ENCODE measurements around the gene CSNK1G3. TPM values are rescaled to one million over a fixed set of nuclear protein-coding genes. Genes with fewer than 3 reads are reported as not detected.

The CSNK1G3 gene
- total RNA-seq, 1 donor from 2014 or later: 42.0 TPM

GRCh38 chr5:123665822-123666371 lies 153.9 kb downstream of the CSNK1G3 start:
- no peaks in the 10 kb centered on the region for H3K27me3 ChIP-seq
- H3K4me3 ChIP-seq: no peak overlapping the region
- H3K27ac ChIP-seq: no peak overlapping the region
- ATAC-seq (no peak), DNase-seq (no peak)
- intact Hi-C loops (cut with DNase I): no loop called here
- TF ChIP-seq CTCF (IDR thresholded peaks at IDR 0.05): no peak
- H3K9me3 ChIP-seq: peaks cover 8% of the 10 kb centered on the region
- H3K36me3 ChIP-seq: no peaks in the 10 kb centered on the region
- no peaks in the 10 kb centered on the region for H3K4me1 ChIP-seq

Other genes with a start within 250 kb of the CSNK1G3 start
- 19.5 TPM for gene CEP120, start 88.8 kb upstream of the CSNK1G3 start, total RNA-seq

Measured in upper lobe of right lung (tissue), 1 donor.